Stimulated activated CD8-positive, alpha-beta memory T cell treated with anti-CD3 and anti-CD28 coated beads, Interleukin-7, amount 100 ng/mL, for 1 hour (primary cell): Measurements from ENCODE around the gene HYCC1.
"Not testable (repeated sequence)": the region's sequence is repeated elsewhere in the genome, so short reads cannot be mapped to it uniquely, and the experiment has no call there.

Experiments used
- DNase-seq, 2 donors: peaks; one replicate each; pipeline ENCODE4 v3.0.0-alpha.2; 2020; ENCODE audit warnings: low read depth in 2 of 2

Gene HYCC1

DNA sequence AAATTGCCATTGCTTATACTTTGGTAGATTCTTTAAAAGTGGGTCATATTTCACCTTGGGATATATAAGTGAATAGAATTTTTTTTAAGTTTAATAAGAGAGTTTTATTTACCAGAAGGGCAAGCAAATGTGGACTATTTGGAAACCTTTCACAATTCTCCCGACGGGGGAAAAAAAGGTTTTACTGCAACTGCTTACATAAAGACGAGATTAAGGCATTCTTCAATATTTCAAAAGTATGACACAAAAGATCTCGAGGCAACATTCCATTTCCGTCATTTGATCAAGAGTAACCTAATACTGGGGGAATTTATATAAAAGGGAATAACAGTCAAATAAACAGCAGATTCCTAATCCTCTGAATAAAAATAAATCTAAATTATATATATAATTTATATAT, 28.5 kb downstream of the HYCC1 start:
- DNase-seq = no peak

DNA sequence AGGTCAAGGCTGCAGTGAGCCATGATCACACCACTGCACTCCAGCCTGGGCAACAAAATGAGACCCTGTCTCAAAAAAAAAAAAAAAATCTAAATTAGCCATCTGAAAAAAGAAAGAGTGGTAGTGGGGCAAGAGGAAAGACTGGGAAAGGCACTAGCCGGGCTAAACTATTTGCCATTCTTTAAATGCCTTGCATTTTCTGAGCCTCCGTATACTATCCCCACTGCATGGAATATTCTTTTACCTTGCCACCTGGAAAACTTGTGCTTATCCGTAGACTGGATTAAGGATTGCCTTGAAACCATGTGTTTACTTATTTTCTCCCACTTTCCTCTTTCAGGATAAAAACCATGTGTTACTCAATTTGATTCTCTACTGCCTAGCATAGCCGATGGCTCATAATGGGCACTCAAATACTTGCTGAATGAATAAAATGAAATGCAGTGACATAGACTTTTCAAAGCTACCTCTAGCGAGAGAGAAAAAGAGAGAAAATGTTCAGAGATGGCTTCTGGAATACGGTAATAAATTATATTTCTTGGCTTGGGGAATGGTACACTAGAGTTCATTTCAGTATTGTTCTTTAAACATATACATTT, 30.6 kb downstream of the HYCC1 start:
- no peak for DNase-seq

DNA sequence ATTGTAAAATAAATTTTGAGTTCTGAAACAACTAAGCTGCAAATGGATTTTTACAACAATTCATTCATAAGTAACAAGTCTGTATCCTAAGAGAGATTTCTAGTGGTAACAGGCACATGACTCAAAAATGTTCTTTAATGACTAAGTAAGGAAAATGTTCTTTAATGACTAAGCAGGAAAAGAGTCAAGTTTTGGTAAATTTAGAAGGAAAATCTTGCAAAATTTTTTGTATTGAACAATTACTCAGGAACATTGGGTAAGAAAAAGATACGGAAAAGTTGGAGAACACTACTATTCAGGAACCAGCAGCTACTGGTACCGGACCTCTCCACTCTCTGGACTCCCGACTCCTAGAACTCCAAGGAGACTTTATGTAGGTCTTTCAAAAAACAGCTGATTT, 33.5 kb downstream of the HYCC1 start:
- DNase-seq = no peak

DNA sequence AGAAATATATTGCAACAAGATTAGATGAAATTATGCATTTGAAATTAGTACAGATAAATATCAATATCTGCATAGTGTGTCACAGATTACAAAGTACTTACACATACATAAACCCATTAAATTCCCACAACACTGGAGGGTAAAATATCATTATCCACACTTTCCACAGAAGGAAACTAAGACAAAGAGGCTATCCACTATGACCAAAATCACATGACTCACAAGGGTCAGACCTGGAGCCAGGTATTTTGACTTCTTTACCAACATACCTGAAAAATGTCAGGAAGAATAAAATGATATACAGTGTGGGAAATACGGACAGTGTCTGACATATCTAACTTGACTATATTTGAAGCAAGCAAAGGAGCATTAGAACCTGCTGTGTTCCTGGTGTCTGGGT, 34.1 kb downstream of the HYCC1 start:
- DNase-seq = no peak

DNA sequence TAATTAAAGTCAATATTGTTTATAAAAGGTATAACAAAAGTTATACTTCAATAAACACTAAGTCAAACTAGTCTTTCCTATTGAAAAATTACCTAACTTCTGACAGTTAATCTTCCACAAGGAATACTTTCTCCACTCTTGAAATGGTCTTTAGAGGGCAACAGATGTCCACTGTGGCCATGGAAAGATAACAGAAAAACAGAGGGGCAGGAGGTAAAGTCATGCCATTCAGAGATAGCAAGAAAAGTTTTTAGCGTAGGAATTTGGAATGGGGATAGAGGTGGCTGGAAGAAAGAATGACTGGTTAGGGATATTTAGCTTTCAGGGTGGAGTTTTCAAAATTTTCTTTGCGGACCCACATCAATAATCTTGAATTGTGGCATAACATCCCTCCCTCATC, 34.7 kb downstream of the HYCC1 start:
- no peak for DNase-seq

DNA sequence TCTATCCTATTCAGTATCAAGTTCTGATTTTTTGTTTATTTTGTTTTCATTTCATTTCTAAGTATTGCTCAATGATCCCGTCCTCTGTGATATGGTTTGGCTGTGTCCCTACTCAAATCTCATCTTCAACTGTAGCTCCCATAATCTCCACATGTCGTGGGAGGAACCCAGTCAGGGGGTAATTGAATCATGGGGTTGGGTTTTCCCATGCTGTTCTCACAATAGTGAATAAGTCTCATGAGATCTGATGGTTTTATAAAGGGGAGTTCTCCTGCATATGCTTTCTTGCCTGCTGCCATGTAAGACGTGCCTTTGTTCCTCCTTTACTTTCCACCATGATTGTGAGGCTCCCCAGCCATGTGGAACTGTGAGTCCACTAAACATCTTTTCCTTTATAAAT, 39.3 kb downstream of the HYCC1 start:
- not testable (repeated sequence) for DNase-seq

DNA sequence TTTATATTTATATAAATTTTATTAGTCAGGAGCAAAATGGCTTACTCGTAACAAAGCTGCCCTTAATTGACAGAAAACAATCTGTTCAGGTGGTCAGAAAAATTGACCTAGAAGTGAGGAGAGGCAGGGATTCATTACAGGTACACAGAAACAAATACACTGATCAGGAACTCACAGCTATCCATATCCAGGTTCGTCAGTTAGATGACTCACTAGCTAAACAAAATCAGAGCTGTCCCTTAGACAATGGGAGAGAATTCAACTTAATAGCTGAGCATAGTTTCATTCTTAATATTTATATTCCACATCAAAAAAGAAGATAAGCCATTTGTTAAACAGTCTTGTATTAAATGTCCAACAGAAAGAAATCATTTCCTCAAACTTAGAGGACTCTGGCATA, 41.7 kb downstream of the HYCC1 start:
- DNase-seq = no peak

DNA sequence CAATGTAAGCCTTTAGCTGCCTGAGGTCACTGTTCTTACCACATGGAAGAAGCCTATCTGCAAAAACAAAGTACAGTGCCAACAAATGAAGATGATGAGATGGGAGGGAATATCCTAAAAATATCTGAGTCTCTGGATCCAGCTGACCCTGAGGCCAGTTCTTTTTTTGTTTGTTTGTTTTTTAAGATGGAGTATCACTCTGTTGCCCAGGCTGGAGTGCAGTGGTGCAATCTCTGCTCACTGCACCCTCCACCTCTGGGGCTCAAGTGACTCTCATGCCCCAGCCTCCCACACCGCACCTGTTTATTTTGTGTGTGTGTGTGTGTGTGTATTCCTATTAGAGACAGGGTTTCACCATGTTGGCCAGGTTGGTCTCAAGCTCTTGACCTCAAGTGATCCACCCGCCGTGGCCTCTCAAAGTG, 44.9 kb downstream of the HYCC1 start:
- DNase-seq = no peak
